ENCODE data around the gene BABAM1. TPM values are rescaled to one million over a fixed set of nuclear protein-coding genes. Genes with fewer than 3 reads are reported as not detected.

The BABAM1 gene
- total RNA-seq, 1 experiment from 2014 or later = 93.3 TPM

DNA sequence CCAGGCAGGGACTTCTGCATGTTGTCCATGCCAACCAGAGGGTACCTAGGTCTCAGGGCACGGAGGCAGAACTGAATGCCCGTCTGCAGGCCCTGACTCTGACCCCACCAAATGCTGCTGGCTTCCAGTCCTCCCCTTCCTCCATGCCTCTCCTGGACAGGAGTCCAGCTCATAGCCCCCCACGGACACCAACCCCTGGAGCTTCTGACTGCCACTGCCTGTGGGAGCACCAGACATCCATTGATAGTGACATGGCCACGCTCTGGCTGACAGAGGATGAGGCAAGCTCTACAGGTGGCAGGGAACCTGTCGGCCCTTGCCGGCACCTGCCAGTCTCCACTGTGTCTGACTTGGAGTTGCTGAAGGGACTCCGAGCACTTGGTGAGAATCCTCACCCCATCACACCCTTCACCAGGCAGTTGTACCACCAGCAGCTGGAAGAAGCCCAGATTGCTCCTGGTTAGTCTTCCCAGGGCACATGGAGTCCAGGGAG, 16.3 kb downstream of the BABAM1 start:
- no peak for ATAC-seq
- H3K27ac ChIP-seq (ENCODE audit: low read depth, low read length) = no peak overlapping the region; the same call in 1 of the 2 replicates
- no peaks in the 10 kb centered on the region for H3K9me2 ChIP-seq (ENCODE audit: insufficient read depth)
- H3K9ac ChIP-seq (ENCODE audit: low read length) = no peak overlapping the region
- ChIA-PET POLR2A (no interaction called here), CTCF (interaction anchor here (0.5 to 1.5 kb wide), 3 partner anchors 17 to 108 kb away, joined by 3 to 7 read pairs (median 5); partner anchors contain the start of gene BABAM1), RAD21 (ENCODE audit: low non-redundant PET in 1 of 2, low total read pairs in 2 of 2, uncharacterized antibody in 2 of 2, unreplicated experiment in 2 of 2) (no interaction called here)
- no peaks in the 10 kb centered on the region for H4K20me1 ChIP-seq (ENCODE audit: insufficient read depth)
- no peak overlapping the region for H3K4me3 ChIP-seq (replicated peaks in 1 of 2; ENCODE audit: low read depth in 1 of 2, low read length in 2 of 2)
- BruUV-seq (replicated peaks) = no TSS peak
- peaks cover 0 to 32% of the 10 kb centered on the region in 2 experiments; a peak in 2 of 4 replicates for H3K4me1 ChIP-seq (ENCODE audit: control insufficient read depth in 1 of 2, insufficient read depth in 2 of 2, low read length in 2 of 2)
- H3K9me3 ChIP-seq (ENCODE audit: control insufficient read depth in 1 of 2, insufficient read depth in 1 of 2, low read depth in 1 of 2, low read length in 2 of 2) = no peaks in the 10 kb centered on the region
- intact Hi-C loops (cut with micrococcal nuclease) = loop anchor here (5.0 kb wide), 1 partner anchor 506 kb away; no protein-coding TSS in a partner anchor
- DNase-seq (ENCODE audit: low read depth, low spot score) = no peak
- H3K27me3 ChIP-seq (ENCODE audit: insufficient read depth, low read length) = no peaks in the 10 kb centered on the region
- peaks cover 0 to 6% of the 10 kb centered on the region in 2 experiments; a peak in 1 of 4 replicates for H3K36me3 ChIP-seq (ENCODE audit: control insufficient read depth in 1 of 2, insufficient read depth in 2 of 2, low read length in 2 of 2)
- H2AFZ ChIP-seq (ENCODE audit: low read depth, low read length, poor library complexity, severe bottlenecking) = no peak overlapping the region
- H3K4me2 ChIP-seq (ENCODE audit: low read length) = no peak overlapping the region
- TF ChIP-seq, protein P1, sequence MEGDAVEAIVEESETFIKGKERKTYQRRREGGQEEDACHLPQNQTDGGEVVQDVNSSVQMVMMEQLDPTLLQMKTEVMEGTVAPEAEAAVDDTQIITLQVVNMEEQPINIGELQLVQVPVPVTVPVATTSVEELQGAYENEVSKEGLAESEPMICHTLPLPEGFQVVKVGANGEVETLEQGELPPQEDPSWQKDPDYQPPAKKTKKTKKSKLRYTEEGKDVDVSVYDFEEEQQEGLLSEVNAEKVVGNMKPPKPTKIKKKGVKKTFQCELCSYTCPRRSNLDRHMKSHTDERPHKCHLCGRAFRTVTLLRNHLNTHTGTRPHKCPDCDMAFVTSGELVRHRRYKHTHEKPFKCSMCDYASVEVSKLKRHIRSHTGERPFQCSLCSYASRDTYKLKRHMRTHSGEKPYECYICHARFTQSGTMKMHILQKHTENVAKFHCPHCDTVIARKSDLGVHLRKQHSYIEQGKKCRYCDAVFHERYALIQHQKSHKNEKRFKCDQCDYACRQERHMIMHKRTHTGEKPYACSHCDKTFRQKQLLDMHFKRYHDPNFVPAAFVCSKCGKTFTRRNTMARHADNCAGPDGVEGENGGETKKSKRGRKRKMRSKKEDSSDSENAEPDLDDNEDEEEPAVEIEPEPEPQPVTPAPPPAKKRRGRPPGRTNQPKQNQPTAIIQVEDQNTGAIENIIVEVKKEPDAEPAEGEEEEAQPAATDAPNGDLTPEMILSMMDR (IDR thresholded peaks at IDR 0.05 in 2 of 3, conservative IDR thresholded peaks at IDR 0.05 in 1 of 3; ENCODE audit: borderline replicate concordance in 1 of 3, insufficient read depth in 1 of 3, low read depth in 2 of 3, low read length in 2 of 3) = no peak
- TF ChIP-seq EZH2phosphoT487 (IDR thresholded peaks at IDR 0.05; ENCODE audit: borderline replicate concordance) (no peak), RAD21 (IDR thresholded peaks at IDR 0.05; ENCODE audit: low read depth) (no peak), ELF1 (IDR thresholded peaks at IDR 0.05; ENCODE audit: borderline replicate concordance, low read depth) (no peak), SRF (IDR thresholded peaks at IDR 0.05; ENCODE audit: low read depth) (no peak), POLR2A (IDR thresholded peaks at IDR 0.05; ENCODE audit: borderline replicate concordance, extremely low read depth, insufficient read depth, insufficient read length) (no peak), SP1 (IDR thresholded peaks at IDR 0.05; ENCODE audit: low read depth) (no peak), SIN3A (IDR thresholded peaks at IDR 0.05; ENCODE audit: low read depth) (no peak), POLR2AphosphoS5 (IDR thresholded peaks at IDR 0.05; ENCODE audit: low read depth, low read length) (no peak), FOSL1 (IDR thresholded peaks at IDR 0.05; ENCODE audit: low read depth) (no peak), JUND (IDR thresholded peaks at IDR 0.05) (no peak), EGR1 (IDR thresholded peaks at IDR 0.05; ENCODE audit: low read depth) (no peak), ZNF274 (IDR thresholded peaks at IDR 0.05; ENCODE audit: low read depth, low read length) (no peak)
- TF ChIP-seq, protein P2, sequence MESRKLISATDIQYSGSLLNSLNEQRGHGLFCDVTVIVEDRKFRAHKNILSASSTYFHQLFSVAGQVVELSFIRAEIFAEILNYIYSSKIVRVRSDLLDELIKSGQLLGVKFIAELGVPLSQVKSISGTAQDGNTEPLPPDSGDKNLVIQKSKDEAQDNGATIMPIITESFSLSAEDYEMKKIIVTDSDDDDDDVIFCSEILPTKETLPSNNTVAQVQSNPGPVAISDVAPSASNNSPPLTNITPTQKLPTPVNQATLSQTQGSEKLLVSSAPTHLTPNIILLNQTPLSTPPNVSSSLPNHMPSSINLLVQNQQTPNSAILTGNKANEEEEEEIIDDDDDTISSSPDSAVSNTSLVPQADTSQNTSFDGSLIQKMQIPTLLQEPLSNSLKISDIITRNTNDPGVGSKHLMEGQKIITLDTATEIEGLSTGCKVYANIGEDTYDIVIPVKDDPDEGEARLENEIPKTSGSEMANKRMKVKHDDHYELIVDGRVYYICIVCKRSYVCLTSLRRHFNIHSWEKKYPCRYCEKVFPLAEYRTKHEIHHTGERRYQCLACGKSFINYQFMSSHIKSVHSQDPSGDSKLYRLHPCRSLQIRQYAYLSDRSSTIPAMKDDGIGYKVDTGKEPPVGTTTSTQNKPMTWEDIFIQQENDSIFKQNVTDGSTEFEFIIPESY (IDR thresholded peaks at IDR 0.05; ENCODE audit: extremely low read depth, insufficient replicate concordance, low read length) = no peak
- peaks cover 12% of the 10 kb centered on the region; the same call in 1 of the 2 replicates for H3K79me2 ChIP-seq (ENCODE audit: insufficient read depth, low read length)
